NCI-H345 (cell line): ENCODE data around the gene CAMK1G.

Source experiments
- DNase-seq: peaks from one replicate; lab custom pipeline; 2025; lab: John Stamatoyannopoulos, UW

Gene CAMK1G

DNA sequence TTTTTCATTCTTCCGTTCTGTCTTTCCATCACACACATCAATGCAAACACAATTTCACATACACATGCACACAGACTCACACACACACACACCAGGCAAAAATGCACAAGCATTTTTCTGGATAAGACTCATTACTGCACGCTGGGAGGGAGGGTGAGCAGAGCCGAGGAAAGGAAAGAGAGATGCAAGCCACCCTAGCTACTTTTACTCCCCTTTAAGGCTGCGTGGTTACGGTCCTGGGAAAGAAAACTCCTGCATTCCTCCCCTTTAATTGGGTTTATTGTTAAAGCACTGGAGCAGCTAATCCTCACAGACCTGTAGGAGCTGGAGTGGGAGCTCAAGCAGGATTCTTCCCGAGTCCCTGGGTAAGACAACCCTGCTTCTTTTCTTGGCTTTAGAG lies at the start of gene CAMK1G:
TSS of gene CAMK1G (plus strand) at position 307 of the 400 bp plus-strand sequence. CDS start 11,270 bp downstream, outside the sequence.
- no peak for DNase-seq

DNA sequence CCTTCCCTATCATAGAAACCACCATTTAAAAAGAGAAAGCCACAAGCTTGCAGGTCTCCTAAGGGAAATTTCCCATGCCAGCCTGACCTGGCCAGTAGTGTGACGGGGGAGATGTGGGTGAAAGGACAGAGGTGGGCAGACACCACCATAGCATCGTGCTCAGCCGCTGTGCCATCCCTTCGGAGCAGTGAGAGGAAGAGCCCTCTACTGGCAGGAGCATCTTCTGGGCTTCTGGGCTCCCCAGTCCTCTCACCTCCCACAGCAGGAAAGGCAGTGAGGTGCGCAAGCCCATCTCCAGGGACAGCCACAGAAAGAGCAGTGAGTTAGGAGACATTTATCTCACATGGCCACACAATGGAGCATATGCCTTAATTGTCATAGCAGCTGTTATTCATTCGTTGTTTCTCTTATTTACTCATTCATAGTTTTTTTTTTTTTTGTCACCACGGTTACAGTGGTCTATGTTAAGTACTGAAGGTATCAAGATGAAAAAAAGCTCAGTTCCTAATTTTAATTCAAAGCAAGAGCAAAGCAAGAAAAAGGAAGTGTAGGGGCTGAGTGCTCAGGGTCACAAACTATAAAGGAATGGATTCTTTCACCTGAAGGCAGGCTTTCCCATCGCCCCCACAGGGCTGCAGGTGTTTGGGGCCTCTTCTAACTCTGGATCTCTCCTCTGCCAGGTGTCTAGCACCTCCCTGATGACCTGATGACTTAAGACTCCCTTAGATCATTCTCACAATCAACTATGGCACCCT lies 48.8 kb upstream of the CAMK1G start:
- DNase-seq = no peak

DNA sequence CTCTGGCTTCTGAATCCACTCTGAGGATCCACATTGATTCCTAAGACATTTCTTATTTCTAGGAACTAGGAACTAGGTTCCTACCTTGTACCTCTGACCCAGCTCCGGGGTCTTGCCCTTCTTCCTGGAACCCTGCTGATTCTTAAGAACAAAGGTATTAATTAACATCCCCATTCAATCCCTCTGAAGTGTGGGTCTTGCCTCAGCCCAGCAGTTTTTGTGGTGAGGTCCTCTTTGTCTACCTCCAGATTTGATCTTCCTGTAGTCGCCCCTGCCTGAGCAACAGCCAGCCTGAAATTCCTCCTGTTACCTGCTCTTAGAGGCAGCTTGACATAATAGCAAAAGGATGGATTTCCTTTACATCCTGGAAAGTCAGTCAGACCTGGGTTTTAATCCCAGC lies 46.7 kb upstream of the CAMK1G start:
- no peak for DNase-seq

DNA sequence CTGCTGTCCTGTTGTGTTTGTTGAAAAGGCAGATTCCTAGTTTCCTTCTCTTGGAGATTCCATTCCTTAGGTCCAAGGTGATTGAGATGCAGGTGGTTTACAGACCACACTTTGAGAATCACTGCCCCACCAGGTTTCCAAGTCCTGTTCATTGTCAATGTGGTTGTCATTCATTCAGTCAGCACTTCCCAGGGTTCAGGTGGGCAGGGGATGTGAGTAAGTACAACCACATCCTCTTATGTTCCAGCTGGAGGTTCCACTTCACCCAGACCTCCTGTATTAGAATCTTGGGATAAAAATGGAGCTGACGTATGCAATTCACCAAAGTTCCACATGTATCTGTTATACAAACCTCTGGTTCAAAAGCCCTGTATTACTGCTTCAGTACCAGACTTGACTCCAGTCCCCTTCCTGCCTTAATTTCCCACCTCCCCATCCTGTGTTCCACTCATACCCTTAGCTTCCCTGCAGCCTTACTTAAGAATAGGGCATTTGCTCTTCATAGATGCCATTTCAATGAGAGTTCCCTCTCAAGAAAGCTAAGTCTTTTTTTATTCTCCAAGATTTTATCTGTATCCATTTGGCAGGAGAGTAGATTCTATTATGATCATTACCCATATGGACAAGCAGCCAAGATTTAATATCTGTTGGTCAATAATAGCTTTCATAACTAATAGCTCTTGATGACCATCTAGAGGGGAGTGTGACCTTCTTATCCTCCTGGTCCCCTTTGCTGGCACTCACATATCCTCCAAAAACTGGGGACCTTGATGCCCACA lies 46.0 kb upstream of the CAMK1G start:
- DNase-seq = no peak

DNA sequence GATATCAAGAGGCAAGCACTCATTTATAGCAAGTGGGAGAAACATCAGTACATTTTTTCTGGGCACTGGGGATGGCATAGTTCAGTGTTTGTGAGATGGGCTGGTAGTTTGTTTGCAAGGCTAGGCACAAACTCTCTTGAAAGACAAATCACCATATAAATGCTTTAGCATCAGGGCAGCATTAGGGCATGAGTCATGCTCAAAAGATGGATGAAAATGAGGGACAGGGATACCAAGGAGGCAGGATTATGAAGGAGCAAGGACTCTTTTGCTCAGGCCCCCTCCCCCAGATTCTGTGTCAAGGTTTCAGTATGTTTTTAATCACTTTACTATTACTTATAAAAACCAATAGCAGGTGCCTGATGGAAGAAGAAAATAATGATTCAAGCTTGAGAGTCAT lies 43.9 kb upstream of the CAMK1G start:
- no peak for DNase-seq

DNA sequence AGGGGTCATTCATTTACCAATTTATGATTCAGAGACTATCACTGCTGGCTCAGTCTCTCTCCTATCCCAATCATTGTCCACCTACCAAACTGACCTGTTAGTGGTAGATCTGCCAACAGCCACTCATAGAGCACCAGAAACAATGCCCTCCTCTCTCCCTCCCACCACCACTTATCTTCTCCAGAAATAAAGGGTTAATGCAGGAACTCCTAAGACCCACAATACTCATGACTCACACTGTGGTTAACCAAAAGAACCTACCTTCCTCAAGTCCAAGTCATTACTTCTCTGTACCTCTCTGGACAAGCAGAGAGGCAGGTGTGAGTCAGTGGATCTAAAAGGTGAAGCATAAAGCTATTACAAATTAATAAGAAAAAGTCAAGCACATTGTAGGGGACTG lies 40.9 kb upstream of the CAMK1G start:
- DNase-seq = no peak

DNA sequence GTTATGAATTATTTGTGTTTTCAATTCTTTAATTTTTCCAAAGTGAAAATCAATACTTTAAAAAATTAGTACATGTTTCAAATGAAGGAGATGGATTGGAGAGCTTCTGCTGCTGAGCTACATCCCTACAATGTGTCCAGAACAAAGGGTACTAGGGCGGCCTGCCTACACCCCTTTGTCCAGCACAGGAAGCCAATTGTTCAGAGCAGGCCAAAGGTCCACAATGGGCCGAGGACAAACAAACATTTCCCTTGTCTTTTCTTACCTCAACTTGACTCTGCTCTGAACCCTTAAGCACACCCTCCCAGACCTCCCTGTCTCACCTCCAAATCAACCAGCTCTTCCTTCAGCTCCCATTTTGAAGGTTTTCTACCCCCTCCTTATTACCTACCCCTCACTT lies 39.4 kb upstream of the CAMK1G start:
- no peak for DNase-seq

DNA sequence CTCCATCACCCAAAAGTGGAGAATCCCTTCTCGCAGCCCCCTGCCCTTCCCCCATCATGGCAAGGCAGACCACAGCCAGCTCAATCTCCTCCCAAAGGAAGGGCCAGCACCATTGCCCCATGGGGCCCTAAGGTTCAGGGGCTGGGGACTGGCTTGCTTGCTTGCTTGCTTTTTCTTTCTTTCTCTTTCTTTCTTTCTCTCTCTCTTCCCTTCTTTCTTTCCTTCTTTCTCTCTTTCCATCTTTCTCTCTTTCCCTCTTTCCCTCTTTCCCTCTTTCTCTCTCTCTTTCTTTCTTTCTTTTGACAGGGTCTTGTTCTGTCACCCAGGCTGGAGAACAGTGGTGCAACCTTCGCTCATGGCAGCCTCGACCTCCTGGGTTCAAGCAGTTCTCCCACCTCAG lies 38.1 kb upstream of the CAMK1G start:
- no peak for DNase-seq

DNA sequence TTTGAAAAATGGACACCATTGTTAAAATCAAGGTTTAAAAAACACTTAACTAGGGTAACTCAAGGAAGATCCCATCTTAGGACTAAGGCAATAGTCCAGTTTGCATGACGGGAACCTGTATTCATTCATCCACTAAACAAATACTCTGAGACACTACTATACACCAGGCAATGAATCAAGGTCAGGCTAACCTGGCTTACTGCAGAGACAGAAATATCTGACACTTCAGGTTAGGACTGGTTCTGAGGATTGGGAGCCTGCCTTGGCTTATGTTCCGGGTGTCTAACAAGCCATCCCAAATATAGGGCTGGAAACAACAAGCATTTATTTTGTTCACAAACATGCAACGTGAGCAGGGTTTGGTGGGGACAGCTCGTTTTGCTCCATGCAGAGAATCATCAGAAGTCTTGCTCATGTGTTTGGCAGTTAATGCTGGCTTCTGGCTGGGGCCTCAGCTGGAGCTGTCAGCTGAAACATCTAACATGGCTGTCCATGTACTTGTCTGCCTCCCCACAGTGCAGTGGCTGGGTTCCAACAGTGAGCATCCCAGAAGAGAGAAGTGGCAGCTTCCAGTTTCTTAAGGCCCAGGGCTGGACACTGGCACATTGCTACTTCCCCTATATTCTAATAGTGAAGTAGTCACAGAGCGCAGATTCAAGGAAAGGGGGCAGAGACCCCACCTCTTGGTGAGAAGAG lies 37.0 kb upstream of the CAMK1G start:
- DNase-seq = peak; percentile 17

DNA sequence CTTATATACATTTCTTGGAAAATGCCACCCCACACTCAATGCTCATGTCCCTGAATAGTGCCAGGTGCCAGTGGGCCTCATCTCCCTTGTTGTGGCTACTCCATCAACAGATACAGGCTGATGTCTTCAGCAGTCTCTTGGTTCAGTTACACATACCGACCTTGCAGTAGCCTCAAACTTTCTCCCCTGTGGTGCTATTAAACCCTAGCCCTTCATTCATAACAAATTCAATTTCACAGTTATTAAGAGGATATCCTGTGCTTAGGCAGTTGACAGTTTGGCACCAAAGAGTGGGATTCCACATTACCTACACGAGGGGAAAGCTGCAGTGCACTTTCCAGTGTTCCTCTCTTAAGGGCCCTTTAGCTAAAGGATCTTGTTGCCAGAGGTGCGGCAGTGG lies 35.9 kb upstream of the CAMK1G start:
- no peak for DNase-seq

DNA sequence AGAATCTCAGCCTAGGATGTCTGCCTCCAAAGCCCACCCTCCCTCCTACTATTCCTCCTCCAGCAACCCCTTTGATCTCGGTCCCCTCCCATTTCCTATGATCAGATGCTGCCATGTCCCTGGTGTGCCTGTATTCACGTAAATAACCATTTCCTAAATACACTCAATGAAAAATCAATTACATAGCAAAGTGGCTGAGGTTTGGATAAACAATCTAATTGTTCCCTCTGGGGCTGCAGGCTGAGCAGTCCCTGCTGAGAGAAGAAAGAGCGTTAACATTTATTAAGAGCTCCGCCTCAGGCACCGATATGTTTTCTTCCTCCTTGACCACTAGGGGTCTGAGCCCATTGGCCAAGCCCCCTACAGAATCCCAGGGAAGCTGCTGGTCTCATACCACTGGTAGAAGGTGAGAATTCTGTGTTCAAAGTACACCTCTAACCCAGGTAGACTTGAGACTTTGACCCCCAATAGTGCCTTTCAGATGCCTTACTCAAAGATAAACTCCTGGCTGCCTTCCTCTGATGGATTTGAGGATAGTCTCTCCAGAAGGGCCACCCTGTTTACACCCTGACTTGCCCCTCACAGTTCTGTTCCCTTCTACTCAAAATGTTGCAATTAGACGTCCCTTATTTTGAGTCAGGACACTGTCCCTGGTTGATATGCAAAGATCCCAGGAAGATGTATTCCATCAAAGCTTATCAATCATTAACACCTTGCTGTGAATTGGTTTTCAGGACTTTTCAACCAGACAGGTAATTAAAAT lies 33.9 kb upstream of the CAMK1G start:
- DNase-seq = no peak

DNA sequence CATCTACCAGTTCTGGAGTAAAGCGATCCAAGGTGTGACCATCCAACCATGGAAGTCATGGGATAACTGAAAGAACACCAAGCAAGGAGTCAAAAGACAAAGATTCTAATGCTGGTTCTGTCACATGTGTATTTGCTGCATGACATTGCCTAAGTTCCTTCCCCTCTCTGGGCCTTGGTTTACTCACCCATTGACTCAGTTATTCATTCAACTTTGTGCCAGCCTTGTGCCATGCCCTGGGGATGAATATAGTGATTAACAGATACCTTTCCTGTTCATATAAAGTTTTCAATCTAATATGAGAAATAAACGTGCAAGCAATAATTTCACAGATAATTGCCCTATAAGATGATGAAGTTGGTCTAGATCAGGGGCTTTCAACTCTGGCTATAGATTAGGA lies 33.0 kb upstream of the CAMK1G start:
- no peak for DNase-seq

DNA sequence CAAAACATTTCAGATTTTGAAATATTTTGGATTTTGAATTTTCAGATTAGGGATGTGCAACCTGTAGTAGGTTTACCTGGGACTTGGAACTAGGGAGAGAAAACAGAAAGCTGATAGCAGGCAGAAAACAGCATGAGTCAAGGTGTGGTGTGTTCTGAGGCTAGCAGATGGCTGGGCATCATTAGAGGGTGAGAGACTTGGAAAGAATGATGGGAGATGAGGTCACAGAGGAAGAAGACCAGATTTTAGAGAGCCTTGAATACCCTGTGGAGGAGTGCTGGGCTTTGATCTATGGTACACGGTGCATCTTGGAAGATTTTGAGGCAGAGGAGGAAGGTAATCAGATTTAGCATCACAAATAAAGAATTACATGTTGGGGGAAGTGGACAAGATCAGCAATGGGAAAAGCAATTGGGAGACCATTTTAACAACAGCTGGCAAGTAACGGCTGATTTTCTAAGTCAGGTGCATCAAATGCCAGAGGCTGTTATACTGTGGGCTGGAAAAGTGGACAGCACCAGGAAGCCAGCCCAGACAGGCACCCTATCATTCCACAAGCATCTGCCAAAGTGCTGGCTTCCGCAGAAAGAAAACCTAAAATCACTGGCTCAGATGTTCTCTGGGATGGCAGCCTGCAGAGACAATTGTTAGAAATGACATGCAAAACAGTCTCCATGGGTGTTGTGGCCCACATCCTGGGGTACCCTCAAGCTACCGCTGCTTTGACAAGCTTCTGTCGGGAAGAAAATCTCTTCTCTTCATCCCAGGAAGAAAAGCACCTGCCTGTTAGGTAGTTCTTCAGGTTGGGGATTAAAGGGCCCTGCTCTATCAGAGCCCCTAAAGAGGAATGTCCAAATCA lies 30.9 kb upstream of the CAMK1G start:
- no peak for DNase-seq

DNA sequence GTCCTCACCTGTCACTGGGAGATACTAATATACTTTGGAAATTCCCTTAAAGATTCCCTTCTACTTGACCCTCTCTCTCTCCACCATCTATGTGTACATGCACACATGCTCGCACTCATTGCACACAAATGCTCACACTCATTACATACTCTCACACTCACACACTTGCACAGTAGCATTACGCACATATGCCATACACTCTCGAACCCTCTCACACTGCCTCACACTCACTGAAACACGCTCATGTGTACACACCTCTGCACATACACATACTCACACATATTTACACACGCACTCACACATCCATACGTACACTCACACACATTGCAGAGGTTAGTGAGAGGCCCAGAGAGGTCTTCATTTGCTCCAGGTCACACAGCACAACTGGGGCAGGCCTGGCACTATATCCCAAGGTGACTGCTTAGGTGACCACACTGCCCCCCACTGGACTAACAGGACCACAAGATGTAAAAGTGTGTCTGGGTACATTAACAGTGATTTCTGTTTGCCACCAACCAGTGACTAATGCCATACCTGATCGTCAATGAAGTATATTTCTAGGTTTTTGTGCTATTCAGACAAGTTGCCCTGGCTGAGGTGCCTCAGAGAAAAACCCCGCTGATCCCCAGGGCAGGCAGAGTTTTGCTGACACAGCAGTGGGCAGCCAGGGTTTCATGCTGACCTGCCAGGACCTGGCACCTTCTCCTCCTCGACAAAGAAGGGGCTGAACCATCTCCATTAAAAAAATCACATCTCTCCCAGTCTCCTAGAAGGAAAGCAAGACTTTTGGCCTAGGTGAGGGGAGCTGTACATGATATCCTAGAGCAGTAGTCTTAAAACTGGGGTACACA lies 28.5 kb upstream of the CAMK1G start:
- no peak for DNase-seq

DNA sequence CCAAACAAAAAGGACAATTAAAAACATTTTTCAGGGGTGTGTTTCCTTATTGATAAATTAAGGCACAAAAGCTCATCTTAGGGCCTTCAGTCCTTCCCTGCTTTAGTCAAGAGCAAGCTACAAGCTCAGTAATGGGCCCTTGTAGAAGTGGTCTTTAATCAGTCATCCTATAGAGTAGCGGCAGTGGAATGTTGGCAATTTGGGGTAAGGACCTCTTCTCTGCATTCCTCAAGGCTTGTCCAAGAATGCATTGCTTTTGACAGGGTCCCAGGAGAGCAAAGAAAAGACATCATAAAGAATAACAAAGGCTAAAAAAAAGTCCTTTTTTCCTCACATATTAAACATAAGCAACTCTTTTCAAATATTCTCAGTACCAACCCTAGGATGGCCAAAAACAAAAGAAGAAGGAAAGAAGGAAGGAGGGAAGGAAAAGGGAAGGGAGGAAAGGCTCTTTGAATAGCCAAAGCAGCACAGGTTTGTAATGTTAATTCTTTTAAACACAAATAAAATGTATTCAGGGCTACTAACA lies 27.3 kb upstream of the CAMK1G start:
- DNase-seq = no peak

DNA sequence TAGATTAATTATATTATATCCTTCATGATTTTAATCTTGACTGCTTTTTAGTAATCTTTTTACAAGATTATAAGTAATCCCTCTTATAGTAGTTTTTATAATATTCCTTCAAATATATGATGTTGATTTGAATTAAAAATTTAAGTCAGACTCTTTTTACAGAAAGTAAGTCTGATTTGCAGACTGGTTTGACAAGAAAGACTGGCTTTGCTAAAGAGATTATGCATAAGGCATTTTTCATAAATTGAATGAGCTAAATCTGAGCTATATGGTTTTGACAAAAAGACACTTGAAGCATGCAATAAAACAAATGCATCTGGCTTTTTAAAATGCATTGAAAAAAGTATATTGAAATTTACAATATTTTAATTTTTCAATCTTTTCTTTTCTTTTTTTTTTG lies 26.3 kb upstream of the CAMK1G start:
- no peak for DNase-seq

DNA sequence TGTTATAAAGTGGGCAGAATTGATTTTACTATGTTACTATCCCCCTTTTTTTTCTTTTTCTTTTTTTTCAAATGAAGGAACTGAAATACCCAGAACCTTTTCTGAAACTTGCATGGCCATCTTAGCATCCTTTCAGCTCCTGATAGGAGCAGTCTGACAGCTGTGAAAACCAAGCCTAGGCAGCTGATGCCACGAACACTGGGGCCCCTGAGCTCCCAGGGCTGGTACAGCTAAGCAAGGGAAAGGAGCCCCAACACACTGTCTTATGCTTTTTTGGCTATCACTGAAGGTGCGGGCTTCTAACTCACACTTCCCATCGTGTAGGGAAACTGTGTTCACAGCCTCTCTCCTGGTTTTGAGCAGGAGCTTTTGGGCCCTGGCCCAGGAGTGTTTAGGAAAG lies 23.0 kb upstream of the CAMK1G start:
- DNase-seq = no peak

DNA sequence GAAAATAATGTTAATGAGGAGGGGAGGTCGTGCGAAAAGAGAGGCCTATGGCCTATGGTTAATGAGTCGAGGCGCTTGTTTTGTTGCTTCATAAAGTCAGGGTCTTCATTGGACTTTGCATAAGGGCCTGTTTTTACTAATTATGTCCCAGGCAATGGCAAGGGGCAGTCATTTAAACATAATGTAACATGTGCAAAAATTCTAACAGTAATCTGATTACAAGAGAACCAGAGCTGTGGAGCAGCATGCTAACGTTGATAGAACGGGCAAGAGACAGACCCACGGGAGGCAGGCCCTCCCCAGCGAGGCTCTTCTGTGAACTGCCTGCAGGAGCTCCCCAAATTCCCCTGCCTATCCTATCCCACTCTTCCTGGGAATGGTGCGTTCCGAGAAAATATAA lies 22.6 kb upstream of the CAMK1G start:
- no peak for DNase-seq

DNA sequence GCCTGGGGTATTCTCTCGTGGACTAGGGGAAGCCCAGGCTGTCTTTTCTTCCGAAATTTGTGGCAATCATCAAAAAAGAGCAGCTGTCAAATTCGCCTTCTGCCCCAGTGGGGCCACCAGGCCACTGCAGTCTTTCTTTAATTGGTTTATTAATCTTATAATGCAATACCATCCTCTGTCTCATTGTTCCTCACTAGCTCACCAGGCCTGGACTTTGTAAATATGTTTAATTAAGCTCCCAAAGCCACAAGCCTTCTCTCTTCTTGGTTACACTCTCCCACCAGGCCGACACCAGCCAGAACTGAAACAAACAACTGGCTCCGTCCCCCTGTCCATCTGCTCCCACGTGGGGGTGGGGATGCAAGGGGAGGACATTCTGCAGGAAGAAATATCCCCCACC lies 22.0 kb upstream of the CAMK1G start:
- DNase-seq = no peak

DNA sequence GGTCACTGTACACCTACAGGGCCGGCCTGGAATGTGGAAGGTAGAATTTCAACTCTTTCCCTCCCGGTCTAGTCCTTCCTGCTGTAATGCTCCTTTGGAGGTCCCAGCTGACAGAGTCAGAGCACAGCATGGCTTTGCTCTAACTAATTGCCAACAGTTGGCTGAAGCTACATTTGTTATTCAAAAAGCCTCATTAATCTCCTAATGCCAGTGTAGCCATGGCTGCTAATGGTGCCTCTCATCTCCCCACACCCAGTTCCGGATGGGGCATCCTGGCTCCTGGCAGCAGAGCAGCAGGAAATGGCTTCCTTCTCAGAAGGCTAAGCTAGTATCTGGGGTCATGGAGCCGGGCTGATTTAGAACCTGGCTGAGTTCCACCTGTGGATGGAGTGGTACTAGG lies 18.7 kb upstream of the CAMK1G start:
- DNase-seq = no peak
